ENCODE data around the gene CHFR.
"Not testable (repeated sequence)": the region's sequence is repeated elsewhere in the genome, so short reads cannot be mapped to it uniquely, and the experiment has no call there.

CHFR gene

DNA sequence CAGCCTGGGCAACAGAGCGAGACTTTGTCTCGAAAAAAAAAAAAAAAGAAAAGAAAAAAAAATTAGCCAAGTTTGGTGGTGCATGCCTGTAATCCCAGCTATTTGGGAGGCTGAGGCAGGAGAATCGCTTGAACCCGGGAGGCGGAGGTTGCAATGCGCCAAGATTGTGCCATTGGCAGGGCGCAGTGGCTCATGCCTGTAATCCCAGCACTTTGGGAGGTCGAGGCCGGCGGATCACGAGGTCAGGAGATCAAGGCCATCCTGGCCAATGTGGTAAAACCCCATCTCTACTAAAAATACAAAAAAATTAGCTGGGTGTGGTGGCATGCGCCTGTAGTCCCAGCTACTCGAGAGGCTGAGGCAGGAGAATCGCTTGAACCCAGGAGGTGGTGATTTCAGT, 32.2 kb downstream of the CHFR start:
- H3K27me3 ChIP-seq (ENCODE audit: control insufficient read depth, insufficient read depth, low read length); H3K27ac ChIP-seq (ENCODE audit: low read length); H3K4me3 ChIP-seq (ENCODE audit: low read length); H3K9me3 ChIP-seq (ENCODE audit: control insufficient read depth, insufficient read depth, low read length); DNase-seq (ENCODE audit: low read depth, low spot score); H3K4me1 ChIP-seq (ENCODE audit: control insufficient read depth, insufficient read depth, low read length): not testable (repeated sequence)
- no CpG with 5 or more reads among the region's 14 CpGs for WGBS (ENCODE audit: insufficient coverage, insufficient read length)
- peaks cover 43% of the 10 kb centered on the region for H3K36me3 ChIP-seq (ENCODE audit: control insufficient read depth, insufficient read depth, low read length)

DNA sequence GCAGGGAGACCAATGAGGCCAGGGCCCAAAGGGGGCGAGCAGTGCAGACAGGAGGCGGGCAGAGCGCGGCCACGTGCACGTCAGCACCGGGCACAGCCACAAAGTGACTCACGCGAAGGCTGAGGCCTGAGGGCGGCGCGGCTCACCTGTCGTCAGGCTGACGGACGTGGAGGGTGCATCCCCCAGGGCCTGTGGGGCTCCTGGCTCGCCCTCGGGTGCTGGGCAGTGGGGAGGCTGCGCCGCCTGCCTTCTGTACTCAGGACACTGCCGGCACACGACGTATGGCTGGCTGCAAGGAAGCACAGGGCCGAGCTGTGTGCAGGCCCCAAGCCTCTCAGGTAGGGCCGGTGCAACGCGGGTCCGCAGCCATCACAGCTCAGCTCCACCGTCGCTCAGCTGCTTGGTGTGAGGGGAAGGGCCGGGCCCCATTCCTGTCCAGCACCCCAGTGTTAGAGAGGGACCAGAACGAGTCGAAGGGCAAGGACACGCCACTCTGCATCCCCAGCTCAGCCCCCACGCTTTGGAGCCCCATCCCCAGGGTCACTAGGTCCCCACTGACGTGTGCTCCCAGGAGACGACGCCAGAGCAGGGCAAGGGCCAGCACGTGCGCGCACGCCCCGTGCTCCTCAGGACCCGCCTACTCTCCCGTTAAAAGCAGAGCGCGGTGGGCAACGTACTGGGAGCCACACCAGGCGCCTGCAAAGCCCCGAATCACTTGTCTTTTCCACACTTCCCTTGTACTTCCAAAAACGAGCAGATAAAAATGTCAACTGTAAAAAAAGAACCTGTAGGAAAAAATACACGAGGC, 33.9 kb downstream of the CHFR start:
- no peak for DNase-seq (ENCODE audit: low read depth, low spot score)
- Histone ChIP-seq H3K36me3 (ENCODE audit: control insufficient read depth, insufficient read depth, low read length) (peaks cover 38% of the 10 kb centered on the region), H3K4me1 (ENCODE audit: control insufficient read depth, insufficient read depth, low read length) (no peaks in the 10 kb centered on the region), H3K4me3 (ENCODE audit: low read length) (no peak overlapping the region), H3K9me3 (ENCODE audit: control insufficient read depth, insufficient read depth, low read length) (no peaks in the 10 kb centered on the region), H3K27me3 (ENCODE audit: control insufficient read depth, insufficient read depth, low read length) (no peaks in the 10 kb centered on the region), H3K27ac (ENCODE audit: low read length) (no peak overlapping the region)
- WGBS (ENCODE audit: insufficient coverage, insufficient read length) = no CpG with 5 or more reads among the region's 51 CpGs

DNA sequence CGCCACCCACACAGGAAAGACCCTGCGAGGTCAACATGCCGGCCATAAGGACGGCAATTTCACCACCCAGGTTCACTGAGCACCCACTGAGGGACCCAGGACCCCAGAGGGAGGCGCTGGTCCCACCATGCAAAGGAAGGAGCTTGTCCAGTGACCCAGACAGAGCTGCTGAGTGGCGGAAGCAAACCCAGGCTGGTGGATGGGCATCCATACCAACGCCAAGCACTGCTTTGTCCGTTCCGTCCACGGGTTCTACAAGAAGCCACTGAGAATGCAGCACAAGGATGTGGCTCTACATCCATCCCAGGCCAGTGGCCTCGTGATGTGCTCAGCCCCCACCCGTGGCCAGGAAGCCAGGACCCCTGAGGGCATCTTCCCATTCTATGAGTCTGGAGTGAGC, 34.9 kb downstream of the CHFR start:
- Histone ChIP-seq H3K4me3 (ENCODE audit: low read length) (no peak overlapping the region), H3K4me1 (ENCODE audit: control insufficient read depth, insufficient read depth, low read length) (no peaks in the 10 kb centered on the region), H3K27ac (ENCODE audit: low read length) (no peak overlapping the region), H3K27me3 (ENCODE audit: control insufficient read depth, insufficient read depth, low read length) (no peaks in the 10 kb centered on the region), H3K9me3 (ENCODE audit: control insufficient read depth, insufficient read depth, low read length) (no peaks in the 10 kb centered on the region), H3K36me3 (ENCODE audit: control insufficient read depth, insufficient read depth, low read length) (peaks cover 34% of the 10 kb centered on the region)
- no CpG with 5 or more reads among the region's 12 CpGs for WGBS (ENCODE audit: insufficient coverage, insufficient read length)
- no peak for DNase-seq (ENCODE audit: low read depth, low spot score)

DNA sequence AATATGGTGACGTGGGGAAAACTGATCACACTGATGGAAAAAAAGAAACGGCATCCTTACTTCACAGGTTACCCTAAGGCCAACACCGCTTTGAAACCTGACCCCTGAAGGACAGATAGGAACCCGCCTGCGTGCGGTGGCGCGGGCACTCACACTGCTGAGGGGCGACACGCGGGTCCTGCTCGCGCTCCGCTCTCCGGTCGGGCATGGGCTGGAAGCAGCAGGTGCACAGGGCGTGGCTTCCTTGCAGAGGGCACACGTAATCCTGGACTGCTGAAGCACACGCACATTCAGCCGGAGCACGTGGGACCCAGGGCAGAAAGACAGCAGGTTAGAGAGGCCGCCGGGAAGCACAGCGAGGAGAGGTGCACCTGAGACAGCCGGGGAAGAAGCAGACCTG, 35.9 kb downstream of the CHFR start:
- Histone ChIP-seq H3K4me3 (ENCODE audit: low read length) (no peak overlapping the region), H3K36me3 (ENCODE audit: control insufficient read depth, insufficient read depth, low read length) (peaks cover 24% of the 10 kb centered on the region), H3K27ac (ENCODE audit: low read length) (no peak overlapping the region), H3K9me3 (ENCODE audit: control insufficient read depth, insufficient read depth, low read length) (no peaks in the 10 kb centered on the region), H3K27me3 (ENCODE audit: control insufficient read depth, insufficient read depth, low read length) (no peaks in the 10 kb centered on the region), H3K4me1 (ENCODE audit: control insufficient read depth, insufficient read depth, low read length) (peaks cover 2% of the 10 kb centered on the region)
- no peak for DNase-seq (ENCODE audit: low read depth, low spot score)
- no CpG with 5 or more reads among the region's 25 CpGs for WGBS (ENCODE audit: insufficient coverage, insufficient read length)

DNA sequence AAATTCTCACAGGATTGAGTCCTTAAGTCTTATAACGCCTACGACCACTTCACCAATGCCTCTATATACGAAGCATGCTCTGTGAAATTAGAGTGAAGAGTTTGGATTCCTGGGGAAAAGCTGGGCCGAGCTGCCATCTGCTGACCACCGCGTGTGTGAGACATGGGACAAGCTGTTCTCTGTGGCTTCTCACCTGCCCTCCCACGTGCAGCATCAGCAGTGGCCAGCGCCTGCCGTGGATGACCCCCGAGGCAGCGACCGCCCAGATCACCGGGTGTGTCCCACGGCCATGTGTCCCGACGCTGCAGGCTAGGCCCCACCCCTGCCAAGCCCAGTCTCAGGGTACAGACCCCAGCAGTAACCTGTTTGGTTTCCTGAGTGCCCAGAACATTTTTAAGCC, 37.1 kb downstream of the CHFR start:
- Histone ChIP-seq H3K27ac (ENCODE audit: low read length) (no peak overlapping the region), H3K27me3 (ENCODE audit: control insufficient read depth, insufficient read depth, low read length) (no peaks in the 10 kb centered on the region), H3K4me3 (ENCODE audit: low read length) (no peak overlapping the region), H3K36me3 (ENCODE audit: control insufficient read depth, insufficient read depth, low read length) (peaks cover 24% of the 10 kb centered on the region), H3K4me1 (ENCODE audit: control insufficient read depth, insufficient read depth, low read length) (peaks cover 2% of the 10 kb centered on the region), H3K9me3 (ENCODE audit: control insufficient read depth, insufficient read depth, low read length) (no peaks in the 10 kb centered on the region)
- no CpG with 5 or more reads among the region's 16 CpGs for WGBS (ENCODE audit: insufficient coverage, insufficient read length)
- DNase-seq (ENCODE audit: low read depth, low spot score) = no peak

DNA sequence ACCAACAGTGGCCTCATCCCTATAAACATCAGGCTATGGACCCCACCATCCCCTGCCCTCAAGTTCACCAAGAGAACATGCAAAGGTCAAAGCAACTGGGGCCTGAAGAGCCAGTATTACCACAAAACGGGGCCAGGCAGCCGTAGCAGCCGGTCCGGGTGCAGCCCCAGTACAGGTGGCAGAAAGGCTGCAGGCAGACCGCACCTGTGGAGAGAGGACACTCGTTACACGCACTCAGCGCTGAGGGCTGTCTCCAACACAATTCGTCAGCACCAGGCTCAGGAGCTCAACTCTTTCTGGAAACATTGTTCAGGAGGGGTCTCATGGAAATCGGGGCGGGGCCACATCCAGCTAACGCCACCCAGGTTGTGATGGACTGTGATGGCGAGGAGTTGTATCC, 38.9 kb downstream of the CHFR start:
- Histone ChIP-seq H3K4me1 (ENCODE audit: control insufficient read depth, insufficient read depth, low read length) (peaks cover 2% of the 10 kb centered on the region), H3K27ac (ENCODE audit: low read length) (no peak overlapping the region), H3K36me3 (ENCODE audit: control insufficient read depth, insufficient read depth, low read length) (peaks cover 25% of the 10 kb centered on the region), H3K4me3 (ENCODE audit: low read length) (no peak overlapping the region), H3K27me3 (ENCODE audit: control insufficient read depth, insufficient read depth, low read length) (no peaks in the 10 kb centered on the region), H3K9me3 (ENCODE audit: control insufficient read depth, insufficient read depth, low read length) (no peaks in the 10 kb centered on the region)
- DNase-seq (ENCODE audit: low read depth, low spot score) = no peak
- no CpG with 5 or more reads among the region's 13 CpGs for WGBS (ENCODE audit: insufficient coverage, insufficient read length)

DNA sequence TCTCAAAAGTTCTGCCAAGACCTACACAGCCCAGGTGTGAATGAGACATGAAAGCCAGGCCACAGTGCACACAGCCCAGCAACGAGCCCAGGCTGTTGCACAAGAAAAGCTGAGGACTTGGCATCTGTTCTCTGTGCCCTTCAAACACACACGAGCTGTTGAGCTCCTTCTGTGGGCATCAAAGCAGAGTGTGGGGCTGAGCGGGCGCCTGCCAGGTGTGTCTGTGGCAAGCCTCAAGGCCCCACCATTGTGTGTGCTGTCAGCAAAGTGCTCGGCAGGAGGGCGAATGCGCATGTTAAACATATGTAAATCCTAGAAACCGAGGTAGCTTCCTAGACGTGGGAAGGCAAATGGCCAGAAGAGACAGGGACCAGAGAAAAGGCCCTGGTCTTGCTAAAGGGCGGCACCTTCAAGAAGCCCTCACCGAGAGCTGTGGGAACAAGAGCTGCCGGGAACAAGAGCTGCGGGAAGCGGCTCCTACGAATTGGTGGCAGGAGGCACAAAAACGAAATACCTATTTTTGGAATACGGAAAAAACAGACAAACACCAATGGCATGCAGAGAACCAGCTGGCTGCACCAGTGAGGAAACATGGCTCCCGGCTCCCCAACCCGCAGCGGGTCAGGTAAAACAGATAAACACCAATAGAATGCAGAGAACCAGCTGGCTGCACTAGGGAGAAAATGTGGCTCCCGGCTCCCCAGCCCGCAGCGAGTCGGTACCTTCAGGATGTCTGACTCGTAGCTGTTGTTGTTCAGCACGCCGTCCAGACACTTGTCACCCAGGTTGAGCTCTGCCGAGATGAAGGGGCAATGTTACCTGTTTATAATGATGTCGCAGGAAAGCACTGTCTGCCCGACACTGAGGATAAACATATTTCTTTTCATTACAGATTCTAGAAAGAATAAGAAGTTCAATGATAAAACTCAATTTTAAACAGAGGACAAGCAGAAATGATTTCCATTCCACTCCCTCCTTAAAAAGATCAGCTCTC, 39.7 kb downstream of the CHFR start:
- DNase-seq (ENCODE audit: low read depth, low spot score) = peak; percentile 48
- H3K27me3 ChIP-seq (ENCODE audit: control insufficient read depth, insufficient read depth, low read length) = no peaks in the 10 kb centered on the region
- no peaks in the 10 kb centered on the region for H3K9me3 ChIP-seq (ENCODE audit: control insufficient read depth, insufficient read depth, low read length)
- peaks cover 2% of the 10 kb centered on the region for H3K4me1 ChIP-seq (ENCODE audit: control insufficient read depth, insufficient read depth, low read length)
- no peak overlapping the region for H3K4me3 ChIP-seq (ENCODE audit: low read length)
- WGBS (ENCODE audit: insufficient coverage, insufficient read length) = no CpG with 5 or more reads among the region's 30 CpGs
- H3K36me3 ChIP-seq (ENCODE audit: control insufficient read depth, insufficient read depth, low read length) = peaks cover 22% of the 10 kb centered on the region
- H3K27ac ChIP-seq (ENCODE audit: low read length) = no peak overlapping the region

DNA sequence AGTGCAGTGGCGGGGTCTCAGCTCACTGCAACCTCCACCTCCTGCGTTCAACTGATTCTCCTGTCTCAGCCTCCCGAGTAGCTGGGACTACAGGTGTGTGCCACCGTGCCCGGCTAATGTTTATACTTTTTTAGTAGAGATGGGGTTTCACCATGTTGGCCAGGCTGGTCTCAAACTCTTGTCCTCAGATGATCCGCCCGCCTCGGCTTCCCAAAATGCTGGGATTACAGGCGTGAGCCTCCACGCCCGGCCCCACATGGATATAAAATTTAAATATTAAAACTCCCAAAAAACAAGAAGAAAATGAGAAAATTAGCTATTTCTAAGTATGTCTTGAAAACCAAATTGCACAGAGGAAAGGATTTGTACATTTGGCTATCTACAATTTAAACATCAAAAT, 42.7 kb downstream of the CHFR start:
- no CpG with 5 or more reads among the region's 11 CpGs for WGBS (ENCODE audit: insufficient coverage, insufficient read length)
- not testable (repeated sequence) for H3K9me3 ChIP-seq (ENCODE audit: control insufficient read depth, insufficient read depth, low read length); H3K27me3 ChIP-seq (ENCODE audit: control insufficient read depth, insufficient read depth, low read length); H3K4me1 ChIP-seq (ENCODE audit: control insufficient read depth, insufficient read depth, low read length); H3K4me3 ChIP-seq (ENCODE audit: low read length); H3K27ac ChIP-seq (ENCODE audit: low read length); DNase-seq (ENCODE audit: low read depth, low spot score)
- peaks cover 18% of the 10 kb centered on the region for H3K36me3 ChIP-seq (ENCODE audit: control insufficient read depth, insufficient read depth, low read length)

DNA sequence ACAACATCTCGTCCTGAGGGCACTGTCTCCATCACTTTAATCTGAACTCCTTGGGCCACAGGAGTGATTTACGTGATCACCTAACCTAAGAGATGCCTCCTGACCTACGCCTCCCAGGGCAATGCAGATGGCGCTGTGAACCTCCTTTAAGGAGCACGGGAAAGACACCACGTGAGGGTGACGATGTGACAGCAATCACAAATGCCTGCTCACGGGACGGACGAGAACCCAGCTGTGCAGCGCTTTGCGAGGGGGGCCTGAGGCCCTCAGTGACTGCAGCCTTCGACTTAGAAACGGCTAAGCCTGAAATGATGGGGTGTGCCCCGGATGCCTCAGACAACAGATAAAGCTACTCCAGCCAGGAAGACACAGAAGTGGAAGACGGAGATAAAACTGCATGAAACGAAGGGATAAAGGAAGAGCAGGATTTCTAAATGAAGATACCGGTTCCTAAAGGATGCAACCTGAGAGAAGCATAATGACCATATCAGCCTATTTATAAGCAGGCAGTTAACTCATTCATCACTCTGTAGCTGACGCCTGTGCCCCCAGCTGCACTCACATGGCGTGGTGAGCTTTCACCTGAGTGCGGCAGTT, 44.9 kb downstream of the CHFR start:
- WGBS (ENCODE audit: insufficient coverage, insufficient read length) = no CpG with 5 or more reads among the region's 21 CpGs
- H3K36me3 ChIP-seq (ENCODE audit: control insufficient read depth, insufficient read depth, low read length) = peaks cover 18% of the 10 kb centered on the region

DNA sequence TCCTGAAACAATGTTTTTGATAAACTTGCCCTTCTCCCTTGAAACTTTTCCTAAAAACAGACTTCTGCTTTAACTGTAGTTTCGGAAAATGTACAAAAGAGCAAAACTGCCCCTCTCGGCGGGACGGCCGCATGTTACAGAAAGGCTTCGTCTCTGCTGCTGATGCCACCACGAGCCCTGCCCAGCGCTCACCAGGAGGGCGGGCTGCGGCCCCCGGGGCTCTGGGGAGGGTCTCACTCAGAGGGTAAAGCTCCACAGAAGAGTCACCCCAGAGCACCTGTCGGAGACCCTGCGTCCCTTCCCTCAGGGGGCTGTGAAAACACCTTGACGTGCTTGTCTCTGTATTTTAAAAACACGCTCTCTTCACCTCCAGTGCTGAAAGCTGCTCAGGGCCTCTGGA, 46.3 kb downstream of the CHFR start:
- peaks cover 21% of the 10 kb centered on the region for H3K36me3 ChIP-seq (ENCODE audit: control insufficient read depth, insufficient read depth, low read length)

More for the DNA sequence above, 44.9 kb downstream of the CHFR start:
- H3K9me3 ChIP-seq (ENCODE audit: control insufficient read depth, insufficient read depth, low read length) = no peaks in the 10 kb centered on the region
- no peaks in the 10 kb centered on the region for H3K27me3 ChIP-seq (ENCODE audit: control insufficient read depth, insufficient read depth, low read length)
- no peak overlapping the region for H3K4me3 ChIP-seq (ENCODE audit: low read length)
- no peak overlapping the region for H3K27ac ChIP-seq (ENCODE audit: low read length)
- H3K4me1 ChIP-seq (ENCODE audit: control insufficient read depth, insufficient read depth, low read length) = peaks cover 2% of the 10 kb centered on the region
- DNase-seq (ENCODE audit: low read depth, low spot score) = no peak

More for the DNA sequence above, 46.3 kb downstream of the CHFR start:
- Histone ChIP-seq H3K27ac (ENCODE audit: low read length) (no peak overlapping the region), H3K27me3 (ENCODE audit: control insufficient read depth, insufficient read depth, low read length) (no peaks in the 10 kb centered on the region), H3K4me1 (ENCODE audit: control insufficient read depth, insufficient read depth, low read length) (no peaks in the 10 kb centered on the region), H3K9me3 (ENCODE audit: control insufficient read depth, insufficient read depth, low read length) (no peaks in the 10 kb centered on the region), H3K4me3 (ENCODE audit: low read length) (no peak overlapping the region)
- no CpG with 5 or more reads among the region's 15 CpGs for WGBS (ENCODE audit: insufficient coverage, insufficient read length)
- no peak for DNase-seq (ENCODE audit: low read depth, low spot score)
